ENCODE results near the gene ANXA1.

ANXA1 gene

GRCh38 chr9:73215249-73215648, 63.6 kb downstream of the ANXA1 start:
- no peak for DNase-seq

GRCh38 chr9:73216100-73216499, 64.4 kb downstream of the ANXA1 start:
- no peak for DNase-seq

Data from fibroblast of upper back skin (primary cell).